ENCODE results near the gene ABLIM2. TPM values are rescaled to one million over a fixed set of nuclear protein-coding genes. Genes with fewer than 3 reads are reported as not detected.
"Not testable (repeated sequence)": the region's sequence is repeated elsewhere in the genome, so short reads cannot be mapped to it uniquely, and the experiment has no call there.

Gene ABLIM2
- total RNA-seq, 1 donor from 2014 or later = 5.0 TPM

GRCh38 chr4:7932287-7932686, 226.3 kb downstream of the ABLIM2 start:
- DNase-seq = no peak

GRCh38 chr4:7929118-7929951, 229.3 kb downstream of the ABLIM2 start:
- no peak for DNase-seq

GRCh38 chr4:7928711-7929110, 229.9 kb downstream of the ABLIM2 start:
- no peak for DNase-seq

GRCh38 chr4:7926822-7927221, 231.8 kb downstream of the ABLIM2 start:
- no peak for DNase-seq

GRCh38 chr4:7924570-7924969, 234.0 kb downstream of the ABLIM2 start:
- DNase-seq = no peak

- no peak for DNase-seq
These were observed 234.4 kb downstream of the ABLIM2 start for GRCh38 chr4:7924163-7924562.

GRCh38 chr4:7922466-7922865, 236.1 kb downstream of the ABLIM2 start:
- DNase-seq = no peak

GRCh38 chr4:7918981-7919380, 239.6 kb downstream of the ABLIM2 start:
- no peak for DNase-seq

GRCh38 chr4:7918187-7918586, 240.4 kb downstream of the ABLIM2 start:
- DNase-seq = not testable (repeated sequence)

- no peak for DNase-seq
These were observed 240.9 kb downstream of the ABLIM2 start for GRCh38 chr4:7917669-7918068.

- DNase-seq = no peak
These were observed 242.8 kb downstream of the ABLIM2 start for GRCh38 chr4:7915875-7916242.

Small RNAs within 50 kb of the gene (small RNA-seq; reads per million reads assigned to genes)
- 1.6 reads per million, percentile 84 among the genes with 10 or more reads in this experiment for gene MIR95 (ENCODE audit: low replicate concordance)

Other genes starting within 250 kb of the ABLIM2 start
- gene AFAP1, start 219.0 kb downstream of the ABLIM2 start, total RNA-seq = 34.5 TPM
- gene SH3TC1, start 40.5 kb upstream of the ABLIM2 start, total RNA-seq = 16.5 TPM
- 25.8 TPM for gene HTRA3, start 110.9 kb upstream of the ABLIM2 start, total RNA-seq